ENCODE data around the gene NBEA. TPM values are rescaled to one million over a fixed set of nuclear protein-coding genes. Genes with fewer than 3 reads are reported as not detected.

Gene NBEA
- total RNA-seq, 1 experiment from 2014 or later, result 3.3 TPM

DNA sequence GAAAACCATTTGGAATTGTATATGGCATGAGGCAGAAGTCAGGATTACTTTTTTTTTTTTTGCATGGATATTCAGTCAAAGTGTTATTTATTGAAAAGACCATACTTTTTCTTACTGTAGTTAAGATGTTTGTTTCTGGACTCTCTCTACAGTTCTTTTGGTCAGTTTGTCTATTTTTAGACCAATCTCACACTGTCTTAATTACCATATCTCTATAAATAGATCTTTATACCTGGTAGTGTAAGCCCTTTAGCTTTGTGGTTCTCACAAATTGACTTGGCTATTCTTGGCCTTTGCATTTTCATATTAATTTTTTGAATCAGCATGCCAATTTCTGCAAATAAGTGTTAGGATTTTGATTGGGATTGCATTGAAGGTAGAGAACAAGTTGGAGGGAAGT, 437.6 kb downstream of the NBEA start:
- TF ChIP-seq, protein P1, sequence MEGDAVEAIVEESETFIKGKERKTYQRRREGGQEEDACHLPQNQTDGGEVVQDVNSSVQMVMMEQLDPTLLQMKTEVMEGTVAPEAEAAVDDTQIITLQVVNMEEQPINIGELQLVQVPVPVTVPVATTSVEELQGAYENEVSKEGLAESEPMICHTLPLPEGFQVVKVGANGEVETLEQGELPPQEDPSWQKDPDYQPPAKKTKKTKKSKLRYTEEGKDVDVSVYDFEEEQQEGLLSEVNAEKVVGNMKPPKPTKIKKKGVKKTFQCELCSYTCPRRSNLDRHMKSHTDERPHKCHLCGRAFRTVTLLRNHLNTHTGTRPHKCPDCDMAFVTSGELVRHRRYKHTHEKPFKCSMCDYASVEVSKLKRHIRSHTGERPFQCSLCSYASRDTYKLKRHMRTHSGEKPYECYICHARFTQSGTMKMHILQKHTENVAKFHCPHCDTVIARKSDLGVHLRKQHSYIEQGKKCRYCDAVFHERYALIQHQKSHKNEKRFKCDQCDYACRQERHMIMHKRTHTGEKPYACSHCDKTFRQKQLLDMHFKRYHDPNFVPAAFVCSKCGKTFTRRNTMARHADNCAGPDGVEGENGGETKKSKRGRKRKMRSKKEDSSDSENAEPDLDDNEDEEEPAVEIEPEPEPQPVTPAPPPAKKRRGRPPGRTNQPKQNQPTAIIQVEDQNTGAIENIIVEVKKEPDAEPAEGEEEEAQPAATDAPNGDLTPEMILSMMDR (IDR thresholded peaks at IDR 0.05; ENCODE audit: unreplicated experiment), result no peak
- no TSS peak for BruUV-seq (replicated peaks)
- intact Hi-C loops (cut with micrococcal nuclease), result no loop called here
- DNase-seq (ENCODE audit: unreplicated experiment), result no peak
- CTCF ChIA-PET, result interaction anchor here (0.6 kb wide), 1 partner anchor 43 kb away, joined by 3 read pairs; no protein-coding TSS in a partner anchor
- POLR2A ChIA-PET, result no interaction called here
- H3K36me3 Mint-ChIP-seq (ENCODE audit: insufficient read depth, unreplicated experiment), result no peaks in the 10 kb centered on the region
- no peaks in the 10 kb centered on the region for H3K9me3 Mint-ChIP-seq (ENCODE audit: unreplicated experiment)
- H3K4me1 Mint-ChIP-seq (ENCODE audit: insufficient read depth, unreplicated experiment), result no peaks in the 10 kb centered on the region
- no peak overlapping the region for H3K4me3 Mint-ChIP-seq (ENCODE audit: unreplicated experiment)
- no peaks in the 10 kb centered on the region for H3K27me3 Mint-ChIP-seq (ENCODE audit: insufficient read depth, unreplicated experiment)
- no peak overlapping the region for H3K27ac Mint-ChIP-seq (ENCODE audit: low read depth, unreplicated experiment)

DNA sequence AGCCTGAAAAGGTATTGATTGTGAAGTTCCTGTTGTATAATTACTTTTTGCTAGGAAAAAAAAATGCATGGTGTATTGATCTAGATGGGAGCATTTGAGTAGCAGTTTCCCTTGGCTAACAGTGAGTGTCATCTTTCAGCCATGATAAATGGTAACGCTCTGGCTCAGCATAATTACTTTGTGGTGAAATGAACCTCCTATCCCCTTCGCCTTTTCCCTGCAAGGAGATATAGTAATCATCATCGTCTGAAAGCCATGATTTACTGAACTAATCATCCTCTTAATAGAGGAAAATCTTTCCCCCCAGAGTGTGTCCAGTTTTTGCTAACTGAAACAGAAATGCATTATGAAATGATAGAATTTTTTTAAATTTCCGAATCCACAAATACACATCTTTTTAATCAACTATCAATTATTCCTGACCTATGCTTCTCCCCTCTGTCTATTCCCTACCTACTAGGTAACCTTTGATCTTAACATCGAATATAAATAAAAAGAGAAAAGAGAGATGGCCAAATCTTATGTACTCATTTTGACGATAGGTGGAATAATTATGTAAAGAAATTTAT, 445.7 kb downstream of the NBEA start:
- Mint-ChIP-seq H3K4me1 (ENCODE audit: insufficient read depth, unreplicated experiment) (no peaks in the 10 kb centered on the region), H3K4me3 (ENCODE audit: unreplicated experiment) (no peak overlapping the region), H3K27me3 (ENCODE audit: insufficient read depth, unreplicated experiment) (no peaks in the 10 kb centered on the region), H3K36me3 (ENCODE audit: insufficient read depth, unreplicated experiment) (no peaks in the 10 kb centered on the region), H3K27ac (ENCODE audit: low read depth, unreplicated experiment) (no peak overlapping the region), H3K9me3 (ENCODE audit: unreplicated experiment) (no peaks in the 10 kb centered on the region)
- DNase-seq (ENCODE audit: unreplicated experiment), result no peak
- BruUV-seq (replicated peaks), result no TSS peak
- TF ChIP-seq, protein P1 (IDR thresholded peaks at IDR 0.05; ENCODE audit: unreplicated experiment), result no peak
- intact Hi-C loops (cut with micrococcal nuclease), result no loop called here
- ChIA-PET POLR2A (no interaction called here), CTCF (no interaction called here)

DNA sequence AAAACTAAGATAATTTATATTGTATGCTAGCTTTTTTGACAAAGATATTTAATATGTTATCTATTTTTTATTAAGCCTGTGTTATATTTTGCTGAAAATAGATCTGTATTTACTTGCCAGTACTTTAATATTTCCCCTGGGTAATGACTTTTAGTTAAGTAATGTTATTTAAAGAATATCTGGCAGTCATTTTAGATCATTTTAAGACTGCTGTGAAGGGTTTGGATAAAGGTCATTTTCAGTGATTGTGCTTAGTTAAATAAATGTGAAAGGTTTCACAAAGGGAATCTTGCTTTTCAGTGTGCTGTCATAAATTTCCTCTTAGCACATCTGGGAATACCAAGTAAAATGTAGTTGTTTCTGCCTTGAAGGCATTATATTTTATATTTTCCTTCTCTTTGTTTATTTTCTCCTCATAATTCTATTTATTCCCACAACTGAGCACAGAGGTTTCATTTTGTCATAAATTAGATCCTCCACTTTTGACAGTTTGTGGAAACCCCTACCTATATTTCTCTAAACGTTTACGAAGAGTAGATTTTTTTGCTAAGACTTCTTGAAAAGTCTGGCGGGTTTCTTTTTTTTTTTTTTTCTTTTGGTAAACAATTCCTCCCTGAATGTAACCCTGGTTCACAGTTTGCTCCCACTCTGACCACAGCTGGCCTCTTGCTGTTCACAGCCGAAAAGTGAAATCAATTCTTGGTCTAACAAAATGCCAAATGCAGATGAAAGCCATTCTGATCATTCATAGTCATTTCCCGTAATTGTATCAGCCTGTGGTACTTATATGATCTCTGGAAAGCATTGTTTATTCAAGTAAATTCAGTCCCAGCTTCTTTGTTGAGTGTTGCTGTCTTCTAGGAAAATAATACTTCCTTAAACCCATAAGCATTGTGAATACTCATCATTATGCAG, 446.6 kb downstream of the NBEA start:
- no TSS peak for BruUV-seq (replicated peaks)
- ChIA-PET CTCF (no interaction called here), POLR2A (no interaction called here)
- Mint-ChIP-seq H3K27ac (ENCODE audit: low read depth, unreplicated experiment) (no peak overlapping the region), H3K4me1 (ENCODE audit: insufficient read depth, unreplicated experiment) (no peaks in the 10 kb centered on the region), H3K4me3 (ENCODE audit: unreplicated experiment) (no peak overlapping the region), H3K9me3 (ENCODE audit: unreplicated experiment) (no peaks in the 10 kb centered on the region), H3K36me3 (ENCODE audit: insufficient read depth, unreplicated experiment) (no peaks in the 10 kb centered on the region), H3K27me3 (ENCODE audit: insufficient read depth, unreplicated experiment) (no peaks in the 10 kb centered on the region)
- no peak for DNase-seq (ENCODE audit: unreplicated experiment)
- TF ChIP-seq, protein P1 (IDR thresholded peaks at IDR 0.05; ENCODE audit: unreplicated experiment), result no peak
- intact Hi-C loops (cut with micrococcal nuclease), result no loop called here

DNA sequence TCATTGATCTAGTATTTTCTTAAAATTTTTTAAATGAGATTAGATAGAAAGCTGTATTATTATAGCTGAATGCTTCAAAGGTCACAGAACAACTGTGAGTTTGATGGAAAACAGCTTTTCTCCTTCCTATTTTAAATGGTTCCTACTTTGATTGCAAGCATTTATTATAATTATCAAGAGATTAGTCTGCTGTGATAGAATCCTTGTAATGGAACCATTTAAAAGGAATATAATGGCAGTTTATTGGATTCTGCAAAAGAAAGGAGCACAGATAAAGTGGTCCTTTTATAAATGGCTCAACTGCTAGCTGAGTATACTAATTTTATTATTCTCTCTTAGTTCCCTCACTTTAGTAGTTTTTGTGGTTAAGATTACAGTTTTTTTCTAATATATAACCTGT, 447.5 kb downstream of the NBEA start:
- intact Hi-C loops (cut with micrococcal nuclease), result no loop called here
- no peak for DNase-seq (ENCODE audit: unreplicated experiment)
- no peaks in the 10 kb centered on the region for H3K27me3 Mint-ChIP-seq (ENCODE audit: insufficient read depth, unreplicated experiment)
- H3K4me1 Mint-ChIP-seq (ENCODE audit: insufficient read depth, unreplicated experiment), result no peaks in the 10 kb centered on the region
- TF ChIP-seq, protein P1 (IDR thresholded peaks at IDR 0.05; ENCODE audit: unreplicated experiment), result no peak
- H3K9me3 Mint-ChIP-seq (ENCODE audit: unreplicated experiment), result no peaks in the 10 kb centered on the region
- CTCF ChIA-PET, result no interaction called here
- no peak overlapping the region for H3K27ac Mint-ChIP-seq (ENCODE audit: low read depth, unreplicated experiment)
- POLR2A ChIA-PET, result no interaction called here
- no peak overlapping the region for H3K4me3 Mint-ChIP-seq (ENCODE audit: unreplicated experiment)
- no peaks in the 10 kb centered on the region for H3K36me3 Mint-ChIP-seq (ENCODE audit: insufficient read depth, unreplicated experiment)
- BruUV-seq (replicated peaks), result no TSS peak

Data from MCF 10A (cell line).